Measurements from ENCODE around the gene SLC36A3. TPM values are rescaled to one million over a fixed set of nuclear protein-coding genes. Genes with fewer than 3 reads are reported as not detected.

SLC36A3 gene
- total and polyA plus RNA-seq, 7 experiments from 2014 or later: not detected

DNA sequence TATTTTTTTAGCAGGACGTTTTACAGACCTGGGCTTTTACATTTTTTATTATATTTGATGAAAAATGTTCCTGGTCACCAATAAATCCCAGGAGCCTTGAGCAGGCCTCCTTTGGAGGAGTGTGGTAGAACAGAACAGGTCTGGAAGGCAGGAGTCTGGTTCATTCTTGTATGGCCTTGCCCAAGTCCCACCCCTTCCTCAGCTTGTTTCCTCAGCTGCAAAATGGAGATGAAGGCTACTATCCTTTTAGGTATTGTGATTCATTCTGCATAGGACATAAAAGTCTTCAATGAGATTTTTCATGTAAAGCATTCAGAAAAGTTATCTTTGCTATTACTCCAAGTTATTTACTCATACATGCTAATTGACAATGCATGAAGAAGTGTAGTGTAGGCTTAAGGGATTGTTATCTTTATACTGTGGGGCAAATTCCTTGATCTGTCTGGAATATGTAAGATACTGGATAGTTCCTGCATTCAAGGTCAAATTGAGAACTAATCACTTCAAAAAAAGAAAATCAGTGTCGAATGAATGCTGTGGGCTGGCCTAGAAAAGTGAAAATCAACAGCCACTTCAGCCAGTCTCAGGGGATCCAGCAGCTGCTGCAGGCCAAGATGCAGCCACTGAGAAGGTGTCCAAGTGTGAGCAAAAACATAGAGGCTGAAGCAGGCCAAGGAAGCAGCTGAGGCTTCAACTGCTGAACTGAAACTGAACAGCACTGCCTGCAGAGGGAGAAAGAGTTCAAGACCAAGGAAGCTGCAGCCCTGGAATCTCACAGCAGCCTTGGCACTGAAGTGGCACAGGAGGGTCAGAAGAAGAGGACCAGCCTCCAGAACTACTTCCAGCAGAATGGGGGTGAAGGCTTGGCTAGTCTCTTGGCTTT, 15.5 kb upstream of the SLC36A3 start:
- Histone ChIP-seq H3K36me3 (ENCODE audit: control insufficient read depth in 2 of 3, insufficient read depth in 3 of 3, low read length in 3 of 3) (no peaks in the 10 kb centered on the region), H3K4me1 (ENCODE audit: control insufficient read depth in 2 of 2, insufficient read depth in 2 of 2, low read length in 2 of 2) (no peaks in the 10 kb centered on the region), H3K9me3 (ENCODE audit: control insufficient read depth in 2 of 3, low read length in 3 of 3) (no peaks in the 10 kb centered on the region), H3K27ac (ENCODE audit: low read depth, low read length) (no peak overlapping the region), H3K27me3 (ENCODE audit: control insufficient read depth in 2 of 2, insufficient read depth in 2 of 2, low read length in 2 of 2) (no peaks in the 10 kb centered on the region), H3K4me3 (ENCODE audit: low read length) (no peak overlapping the region)
- Mint-ChIP-seq H3K27me3 (peaks cover 0 to 7% (median 0%) of the 10 kb centered on the region in 5 donors), H3K4me3 (no peak overlapping the region), H3K36me3 (no peaks in the 10 kb centered on the region), H3K9me3 (peaks cover 0 to 2% (median 0%) of the 10 kb centered on the region in 11 donors), H3K27ac (no peak overlapping the region), H3K4me1 (no peaks in the 10 kb centered on the region)
- intact Hi-C loops (cut with micrococcal nuclease): loop anchor here in 1 of 2 donors (10.0 kb wide), 1 partner anchor 154 kb away; no protein-coding TSS in a partner anchor
- no peak for ATAC-seq
- DNase-seq: no peak
- POLR2A ChIA-PET: interaction anchor here (0.5 to 0.6 kb wide), 2 partner anchors 127 to 189 kb away, joined by 3 to 6 read pairs; no protein-coding TSS in a partner anchor
- CTCF ChIA-PET: interaction anchor here (0.6 kb wide), 1 partner anchor 405 kb away, joined by 3 read pairs; no protein-coding TSS in a partner anchor

DNA sequence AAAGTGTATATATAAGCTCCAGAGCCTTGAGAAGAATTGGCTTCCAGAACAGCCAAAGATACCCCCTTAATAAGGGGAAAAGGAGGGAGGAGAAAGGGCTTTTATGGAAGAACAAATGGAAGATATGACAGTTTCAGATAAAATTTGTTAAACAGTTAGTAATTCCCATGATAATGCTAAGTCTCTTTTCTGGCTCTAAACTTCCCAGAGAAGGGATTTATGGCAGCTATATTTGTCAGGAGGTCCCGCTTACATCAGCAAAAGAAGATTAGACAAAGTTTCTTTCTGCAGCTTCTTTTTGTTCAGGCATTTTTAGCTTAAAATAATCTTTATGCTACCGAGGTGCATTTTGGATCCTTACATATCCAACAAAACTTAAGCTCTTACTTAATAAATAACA, 14.3 kb upstream of the SLC36A3 start:
- Histone ChIP-seq H3K27ac (ENCODE audit: low read depth, low read length) (no peak overlapping the region), H3K27me3 (ENCODE audit: control insufficient read depth in 2 of 2, insufficient read depth in 2 of 2, low read length in 2 of 2) (no peaks in the 10 kb centered on the region), H3K4me3 (ENCODE audit: low read length) (no peak overlapping the region), H3K4me1 (ENCODE audit: control insufficient read depth in 2 of 2, insufficient read depth in 2 of 2, low read length in 2 of 2) (no peaks in the 10 kb centered on the region), H3K36me3 (ENCODE audit: control insufficient read depth in 2 of 3, insufficient read depth in 3 of 3, low read length in 3 of 3) (no peaks in the 10 kb centered on the region), H3K9me3 (ENCODE audit: control insufficient read depth in 2 of 3, low read length in 3 of 3) (no peaks in the 10 kb centered on the region)
- Mint-ChIP-seq H3K27ac (no peak overlapping the region), H3K27me3 (peaks cover 0 to 11% (median 4%) of the 10 kb centered on the region in 5 donors), H3K36me3 (no peaks in the 10 kb centered on the region), H3K9me3 (peaks cover 0 to 2% (median 0%) of the 10 kb centered on the region in 11 donors), H3K4me1 (no peaks in the 10 kb centered on the region), H3K4me3 (no peak overlapping the region)
- POLR2A ChIA-PET: no interaction called here
- CTCF ChIA-PET: no interaction called here
- intact Hi-C loops (cut with micrococcal nuclease): loop anchor here in 1 of 2 donors (10.0 kb wide), 1 partner anchor 153 kb away; no protein-coding TSS in a partner anchor
- no peak for DNase-seq
- ATAC-seq: no peak

DNA sequence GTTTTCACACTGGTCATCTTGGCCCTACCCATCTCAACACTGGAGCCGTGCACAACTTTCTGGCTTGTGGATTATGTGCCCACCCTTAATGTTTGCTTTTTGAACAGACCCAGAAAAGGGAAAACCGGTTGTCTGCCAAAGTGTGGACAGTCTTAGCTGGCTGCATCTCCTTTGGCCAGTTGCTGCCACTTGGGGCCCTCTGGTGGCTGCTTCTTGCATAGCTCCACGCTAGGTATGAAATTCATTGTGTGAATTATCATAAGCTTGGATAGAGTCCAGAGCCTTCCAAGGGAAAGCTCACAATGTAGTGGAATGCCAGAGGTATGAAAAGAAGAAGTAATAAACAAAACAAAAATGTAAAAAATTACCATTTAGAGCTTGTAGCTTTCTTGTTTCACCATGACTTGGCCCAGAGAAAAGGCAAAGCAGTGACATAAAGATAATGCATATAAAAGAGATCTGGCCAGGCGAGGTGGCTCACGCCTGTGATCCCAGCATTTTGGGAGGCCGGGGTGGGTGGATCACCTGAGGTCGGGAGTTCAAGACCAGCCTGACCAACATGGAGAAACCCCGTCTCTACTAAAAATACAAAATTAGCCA, 12.5 kb upstream of the SLC36A3 start:
- ChIA-PET CTCF (interaction anchor here (0.6 to 1.2 kb wide), 3 partner anchors 64 to 191 kb away, joined by 3 to 5 read pairs (median 4); partner anchors contain the start of gene GM2A), POLR2A (no interaction called here)
- intact Hi-C loops (cut with micrococcal nuclease): loop anchor here in 1 of 2 donors (1.0 to 10.0 kb wide), 2 partner anchors 92 to 151 kb away; partner anchors contain the start of gene CCDC69

DNA sequence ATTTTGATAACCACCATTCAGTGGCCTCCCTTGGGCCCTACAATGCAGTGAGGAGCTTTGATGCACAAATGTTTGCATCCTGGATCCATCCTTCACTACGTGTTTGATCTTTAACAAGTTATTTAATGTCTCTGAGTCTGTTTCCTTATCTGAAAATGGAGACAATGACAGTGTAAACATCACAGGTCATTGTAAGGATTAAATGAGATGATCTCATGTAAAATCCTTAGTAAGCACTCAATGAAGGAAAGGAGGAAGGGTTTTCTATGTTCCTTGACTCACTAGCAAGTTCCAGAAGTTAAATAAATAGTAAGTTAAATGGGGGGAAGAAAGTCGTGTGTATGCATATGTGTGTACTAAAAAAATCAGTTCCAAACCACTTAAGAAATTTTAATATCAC, 9.8 kb upstream of the SLC36A3 start:
- peaks cover 0 to 23% (median 18%) of the 10 kb centered on the region in 5 donors for H3K27me3 Mint-ChIP-seq
- DNase-seq: no peak
- Histone ChIP-seq H3K9me3 (ENCODE audit: control insufficient read depth in 2 of 3, low read length in 3 of 3) (no peaks in the 10 kb centered on the region), H3K27ac (ENCODE audit: low read depth, low read length) (no peak overlapping the region), H3K27me3 (ENCODE audit: control insufficient read depth in 2 of 2, insufficient read depth in 2 of 2, low read length in 2 of 2) (no peaks in the 10 kb centered on the region), H3K4me1 (ENCODE audit: control insufficient read depth in 2 of 2, insufficient read depth in 2 of 2, low read length in 2 of 2) (no peaks in the 10 kb centered on the region), H3K36me3 (ENCODE audit: control insufficient read depth in 2 of 3, insufficient read depth in 3 of 3, low read length in 3 of 3) (no peaks in the 10 kb centered on the region), H3K4me3 (ENCODE audit: low read length) (no peak overlapping the region)
- no peak for ATAC-seq
- H3K4me3 Mint-ChIP-seq: no peak overlapping the region
- H3K9me3 Mint-ChIP-seq: peaks cover 9 to 23% (median 13%) of the 10 kb centered on the region in 11 donors
- peaks cover 0 to 1% (median 0%) of the 10 kb centered on the region in 7 donors for H3K4me1 Mint-ChIP-seq
- ChIA-PET POLR2A (no interaction called here), CTCF (no interaction called here)
- no peak overlapping the region for H3K27ac Mint-ChIP-seq
- intact Hi-C loops (cut with micrococcal nuclease): loop anchor here in 1 of 2 donors (10.0 kb wide), 1 partner anchor 149 kb away; no protein-coding TSS in a partner anchor
- peaks cover 0 to 13% (median 5%) of the 10 kb centered on the region in 5 donors for H3K36me3 Mint-ChIP-seq

More for the DNA sequence above, 12.5 kb upstream of the SLC36A3 start:
- Histone ChIP-seq H3K27ac (ENCODE audit: low read depth, low read length) (no peak overlapping the region), H3K27me3 (ENCODE audit: control insufficient read depth in 2 of 2, insufficient read depth in 2 of 2, low read length in 2 of 2) (no peaks in the 10 kb centered on the region), H3K9me3 (ENCODE audit: control insufficient read depth in 2 of 3, low read length in 3 of 3) (no peaks in the 10 kb centered on the region), H3K36me3 (ENCODE audit: control insufficient read depth in 2 of 3, insufficient read depth in 3 of 3, low read length in 3 of 3) (no peaks in the 10 kb centered on the region), H3K4me3 (ENCODE audit: low read length) (no peak overlapping the region), H3K4me1 (ENCODE audit: control insufficient read depth in 2 of 2, insufficient read depth in 2 of 2, low read length in 2 of 2) (no peaks in the 10 kb centered on the region)
- H3K4me3 Mint-ChIP-seq: no peak overlapping the region
- H3K4me1 Mint-ChIP-seq: no peaks in the 10 kb centered on the region
- peaks cover 0 to 5% (median 4%) of the 10 kb centered on the region in 5 donors for H3K36me3 Mint-ChIP-seq
- H3K27me3 Mint-ChIP-seq: peaks cover 0 to 14% (median 6%) of the 10 kb centered on the region in 5 donors
- peaks cover 3 to 11% (median 5%) of the 10 kb centered on the region in 11 donors for H3K9me3 Mint-ChIP-seq
- peak in 6 of 9 donors; percentile 6 to 55 (median 11) for DNase-seq
- no peak overlapping the region for H3K27ac Mint-ChIP-seq
- peak; percentile 75 for ATAC-seq

DNA sequence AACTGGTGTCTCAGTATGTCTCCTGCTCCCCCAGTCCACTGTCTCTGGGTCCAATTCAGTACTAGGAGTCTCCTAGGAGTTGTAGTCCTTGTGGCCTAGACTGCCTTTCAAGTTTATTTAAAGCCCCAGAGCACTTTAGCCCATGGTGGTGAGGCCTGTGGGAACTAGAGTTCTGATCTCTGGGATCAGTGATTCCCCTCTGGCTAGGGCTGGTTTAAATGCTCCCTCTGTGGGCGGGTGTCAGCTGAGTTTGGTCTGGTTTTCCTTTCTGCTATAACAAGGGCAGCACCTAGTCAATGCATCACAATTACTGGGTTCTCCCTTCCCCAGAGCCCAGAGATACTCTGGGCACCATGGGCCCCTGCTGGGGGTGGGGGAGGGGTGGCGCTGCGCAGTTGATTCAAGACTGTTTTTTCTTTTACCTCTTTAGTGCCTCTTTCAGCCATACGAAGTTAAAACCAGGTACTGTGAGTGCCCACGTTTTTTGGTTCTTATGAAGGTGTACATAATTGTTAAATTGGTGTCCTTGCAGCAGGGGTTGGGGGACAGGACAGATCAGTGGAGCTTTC, 9.3 kb upstream of the SLC36A3 start:
- ChIA-PET POLR2A (interaction anchor here (0.7 kb wide), 1 partner anchor 1470 kb away, joined by 3 read pairs; no protein-coding TSS in a partner anchor), CTCF (no interaction called here)
- Histone ChIP-seq H3K27ac (ENCODE audit: low read depth, low read length) (no peak overlapping the region), H3K36me3 (ENCODE audit: control insufficient read depth in 2 of 3, insufficient read depth in 3 of 3, low read length in 3 of 3) (no peaks in the 10 kb centered on the region), H3K27me3 (ENCODE audit: control insufficient read depth in 2 of 2, insufficient read depth in 2 of 2, low read length in 2 of 2) (no peaks in the 10 kb centered on the region), H3K4me1 (ENCODE audit: control insufficient read depth in 2 of 2, insufficient read depth in 2 of 2, low read length in 2 of 2) (no peaks in the 10 kb centered on the region), H3K4me3 (ENCODE audit: low read length) (no peak overlapping the region), H3K9me3 (ENCODE audit: control insufficient read depth in 2 of 3, low read length in 3 of 3) (no peaks in the 10 kb centered on the region)
- H3K27ac Mint-ChIP-seq: no peak overlapping the region
- ATAC-seq (no peak), DNase-seq (no peak)
- H3K36me3 Mint-ChIP-seq: peaks cover 0 to 13% (median 5%) of the 10 kb centered on the region in 5 donors
- no peak overlapping the region for H3K4me3 Mint-ChIP-seq
- H3K9me3 Mint-ChIP-seq: peaks cover 9 to 23% (median 13%) of the 10 kb centered on the region in 11 donors
- peaks cover 0 to 4% (median 0%) of the 10 kb centered on the region in 7 donors for H3K4me1 Mint-ChIP-seq
- intact Hi-C loops (cut with micrococcal nuclease): loop anchor here in 1 of 2 donors (10.0 kb wide), 1 partner anchor 148 kb away; no protein-coding TSS in a partner anchor
- peaks cover 0 to 24% (median 21%) of the 10 kb centered on the region in 5 donors for H3K27me3 Mint-ChIP-seq

DNA sequence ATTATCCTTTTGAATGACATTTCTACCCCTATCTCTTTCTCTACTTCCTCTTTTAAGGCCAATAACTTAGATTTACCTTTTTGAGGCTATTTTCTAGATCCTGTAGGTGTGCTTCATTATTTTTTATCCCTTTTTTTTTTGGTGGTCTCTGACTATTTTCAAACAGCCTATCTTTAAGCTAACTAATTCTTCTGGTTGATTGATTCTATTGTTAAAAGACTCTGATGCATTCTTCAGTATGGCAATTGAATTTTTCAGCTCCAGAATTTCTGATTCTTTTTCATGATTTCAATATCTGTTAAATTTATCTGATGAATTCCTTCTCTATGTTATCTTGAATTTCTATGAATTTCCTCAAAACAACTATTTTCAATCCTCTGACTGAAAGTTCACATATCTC, 7.4 kb upstream of the SLC36A3 start:
- ATAC-seq: no peak
- H3K9me3 Mint-ChIP-seq: peaks cover 9 to 23% (median 13%) of the 10 kb centered on the region in 11 donors
- no peaks in the 10 kb centered on the region for H3K4me1 ChIP-seq (ENCODE audit: control insufficient read depth in 2 of 2, insufficient read depth in 2 of 2, low read length in 2 of 2)
- ChIA-PET POLR2A (no interaction called here), CTCF (interaction anchor here (0.6 kb wide), 1 partner anchor 162 kb away, joined by 3 read pairs; no protein-coding TSS in a partner anchor)
- no peak for DNase-seq
- no peak overlapping the region for H3K27ac Mint-ChIP-seq
- H3K4me3 ChIP-seq (ENCODE audit: low read length): no peak overlapping the region
- H3K27me3 ChIP-seq (ENCODE audit: control insufficient read depth in 2 of 2, insufficient read depth in 2 of 2, low read length in 2 of 2): no peaks in the 10 kb centered on the region
- no peak overlapping the region for H3K4me3 Mint-ChIP-seq
- peaks cover 0 to 4% (median 0%) of the 10 kb centered on the region in 7 donors for H3K4me1 Mint-ChIP-seq
- intact Hi-C loops (cut with micrococcal nuclease): loop anchor here in 1 of 2 donors (10.0 kb wide), 1 partner anchor 146 kb away; no protein-coding TSS in a partner anchor
- no peaks in the 10 kb centered on the region for H3K36me3 ChIP-seq (ENCODE audit: control insufficient read depth in 2 of 3, insufficient read depth in 3 of 3, low read length in 3 of 3)
- no peak overlapping the region for H3K27ac ChIP-seq (ENCODE audit: low read depth, low read length)
- H3K27me3 Mint-ChIP-seq: peaks cover 0 to 31% (median 21%) of the 10 kb centered on the region in 5 donors
- no peaks in the 10 kb centered on the region for H3K9me3 ChIP-seq (ENCODE audit: control insufficient read depth in 2 of 3, low read length in 3 of 3)
- peaks cover 0 to 13% (median 5%) of the 10 kb centered on the region in 5 donors for H3K36me3 Mint-ChIP-seq

Data from naive thymus-derived CD4-positive, alpha-beta T cell (primary cell).